GM18951 (cell line): ENCODE data around the gene BZW1.
"Not testable (repeated sequence)": the region's sequence is repeated elsewhere in the genome, so short reads cannot be mapped to it uniquely, and the experiment has no call there.

Source experiments
- POLR2A ChIP-seq: IDR thresholded peaks from 4 replicates; pipeline ENCODE4 v1.6.1; 2011; ENCODE audit warnings: mild to moderate bottlenecking; ENCODE audit not compliant: insufficient read length, insufficient read depth; ENCODE audit errors: extremely low read depth
- in situ Hi-C: fragments of 300-500 bp; cut with MboI; formaldehyde crosslinking; loops from one replicate; pipeline ENCODE4 v1.12.0; 2022; ENCODE audit warnings: low sequenced_read_pairs, mixed read lengths, inconsistent platforms; ENCODE audit not compliant: unreplicated experiment

BZW1 gene

GRCh38 chr2:200800458-200800857 is 11.3 kb upstream of the BZW1 start:
- no peak for TF ChIP-seq POLR2A
- in situ Hi-C loops, result no loop called here

DNA sequence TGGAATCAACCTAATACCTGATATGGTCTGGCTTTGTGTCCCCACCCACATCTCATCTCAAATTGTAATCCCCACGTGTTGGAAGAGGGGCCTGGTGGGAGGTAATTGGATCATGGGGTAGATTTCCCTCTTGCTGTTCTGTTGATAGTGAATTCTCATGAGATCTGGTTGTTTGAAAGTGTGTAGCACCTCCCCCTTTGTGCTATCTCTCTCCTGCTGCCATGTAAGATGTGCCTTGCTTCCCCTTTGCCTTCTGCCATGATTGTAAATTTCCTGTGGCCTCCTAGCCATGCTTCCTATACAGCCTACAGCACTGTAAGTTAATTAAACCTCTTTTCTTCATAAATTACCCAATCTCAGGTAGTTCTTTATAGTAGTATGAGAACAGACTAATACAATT is 10.3 kb upstream of the BZW1 start:
- in situ Hi-C loops, result not testable (repeated sequence)

DNA sequence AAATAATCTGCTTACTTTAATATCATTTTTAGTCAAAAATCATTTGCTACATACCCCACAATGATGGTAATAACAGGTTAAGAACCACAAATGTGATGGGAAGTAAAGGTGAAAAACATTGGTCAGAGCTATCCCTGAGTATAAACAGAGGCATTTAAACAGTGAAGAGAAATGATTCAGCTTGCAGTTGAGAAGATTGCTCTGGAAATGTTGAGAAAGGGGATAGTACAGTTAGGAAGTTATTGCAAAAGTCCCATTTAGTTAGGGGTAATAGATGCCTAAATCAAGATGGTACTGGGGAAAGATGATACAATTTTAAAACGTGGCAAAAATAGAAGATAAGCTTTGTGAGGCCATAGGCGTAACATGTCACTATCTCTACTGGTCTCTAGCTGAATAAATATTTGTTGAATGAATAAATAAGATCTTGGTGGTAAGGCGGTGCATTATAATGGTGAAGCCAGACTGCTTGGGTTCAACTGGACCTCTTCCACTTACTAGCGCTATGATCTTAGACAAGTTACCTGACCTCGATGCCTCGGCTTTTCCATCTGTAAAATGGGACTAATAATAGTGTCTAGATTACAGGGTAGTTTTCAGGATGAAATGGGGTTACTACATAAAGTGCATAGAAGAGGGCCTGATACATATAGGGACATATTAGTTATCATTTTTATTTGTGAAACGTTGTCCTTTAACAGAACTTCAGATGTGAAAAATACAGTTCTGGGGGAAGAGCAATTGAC is 2.0 kb upstream of the BZW1 start:
- in situ Hi-C loops, result no loop called here
- TF ChIP-seq POLR2A, result no peak

GRCh38 chr2:200810252-200810997 is 1.3 kb upstream of the BZW1 start:
- TF ChIP-seq POLR2A, result no peak
- in situ Hi-C loops, result no loop called here

- no peak for TF ChIP-seq POLR2A
- in situ Hi-C loops, result no loop called here
These were observed 745 bp upstream of the BZW1 start for GRCh38 chr2:200810998-200811332.

- TF ChIP-seq POLR2A, result no peak
- in situ Hi-C loops, result no loop called here
These were observed 662 bp downstream of the BZW1 start for GRCh38 chr2:200812122-200813022.

DNA sequence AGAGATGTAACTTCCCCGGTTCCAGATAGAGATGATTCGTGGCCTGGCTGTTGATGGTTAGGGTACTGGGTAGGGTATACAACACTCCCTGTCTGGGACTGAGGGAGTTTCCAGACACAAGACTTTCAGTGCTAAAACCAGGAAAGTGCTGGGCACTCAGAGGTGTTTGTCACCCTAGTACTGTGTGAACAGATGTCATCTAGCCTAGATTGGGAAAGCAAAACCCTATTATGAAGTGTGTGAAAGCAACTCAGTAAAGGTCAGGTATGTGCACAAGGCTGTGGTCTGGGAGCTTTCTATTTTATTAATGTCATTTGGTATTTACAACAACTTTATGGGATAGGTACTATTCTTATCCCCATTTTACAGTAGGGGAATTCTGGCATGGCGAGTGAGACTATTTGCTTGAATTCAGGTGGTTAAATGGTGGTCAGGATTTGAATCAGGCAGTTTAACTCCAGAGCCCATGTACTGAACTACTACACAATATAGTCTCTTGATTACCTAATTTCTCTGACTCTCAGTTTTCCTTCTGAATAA is 2.6 kb downstream of the BZW1 start:
- in situ Hi-C loops, result no loop called here
- TF ChIP-seq POLR2A, result no peak

- in situ Hi-C loops, result no loop called here
- TF ChIP-seq POLR2A, result no peak
These were observed 3.2 kb downstream of the BZW1 start for GRCh38 chr2:200814917-200815316.

DNA sequence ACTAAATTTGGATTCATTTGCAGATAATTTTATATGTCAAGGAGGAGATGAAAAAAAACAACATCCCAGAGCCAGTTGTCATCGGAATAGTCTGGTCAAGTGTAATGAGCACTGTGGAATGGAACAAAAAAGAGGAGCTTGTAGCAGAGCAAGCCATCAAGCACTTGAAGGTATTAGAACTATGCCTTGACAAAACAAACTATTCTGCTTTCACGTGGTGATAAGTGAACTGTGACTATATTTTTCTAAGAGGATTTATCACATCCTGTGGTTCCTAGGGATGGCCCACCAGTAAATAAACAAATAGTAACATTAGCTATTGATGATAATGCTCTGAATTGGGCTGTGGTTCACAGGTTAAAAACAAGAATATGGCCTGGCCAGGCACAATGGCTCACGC is 7.0 kb downstream of the BZW1 start:
- in situ Hi-C loops, result not testable (repeated sequence)

- in situ Hi-C loops, result no loop called here
These were observed 9.0 kb downstream of the BZW1 start for GRCh38 chr2:200820573-200821234.

DNA sequence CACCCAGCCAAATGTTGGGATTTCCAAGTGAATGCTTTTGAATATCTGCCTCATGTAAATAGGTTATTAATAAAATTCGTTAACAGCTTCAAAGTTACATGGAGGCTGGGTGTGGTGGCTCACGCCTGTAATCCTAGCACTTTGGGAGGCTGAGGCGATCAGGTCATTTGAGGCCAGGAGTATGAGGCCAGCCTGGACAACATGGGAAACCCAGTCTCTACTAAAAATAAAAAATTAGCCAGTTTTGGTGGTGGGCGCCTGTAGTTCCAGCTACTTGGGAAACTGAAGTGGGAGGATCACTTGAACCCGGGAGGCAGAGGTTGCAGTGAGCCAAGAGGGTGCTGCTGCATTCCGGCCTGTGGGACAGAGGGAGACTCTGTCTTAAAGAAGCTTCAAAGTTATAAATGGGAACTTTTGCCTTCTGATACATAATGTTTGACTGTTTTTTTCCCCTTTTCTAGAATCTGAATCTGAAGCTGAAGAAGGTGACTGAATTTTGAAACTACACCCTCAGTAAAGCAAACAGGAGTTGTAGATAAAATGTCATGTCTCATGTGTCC is 10.1 kb downstream of the BZW1 start:
- no peak for TF ChIP-seq POLR2A
- in situ Hi-C loops, result no loop called here

More at GRCh38 chr2:200820573-200821234, 9.0 kb downstream of the BZW1 start:
- TF ChIP-seq POLR2A, result no peak

DNA sequence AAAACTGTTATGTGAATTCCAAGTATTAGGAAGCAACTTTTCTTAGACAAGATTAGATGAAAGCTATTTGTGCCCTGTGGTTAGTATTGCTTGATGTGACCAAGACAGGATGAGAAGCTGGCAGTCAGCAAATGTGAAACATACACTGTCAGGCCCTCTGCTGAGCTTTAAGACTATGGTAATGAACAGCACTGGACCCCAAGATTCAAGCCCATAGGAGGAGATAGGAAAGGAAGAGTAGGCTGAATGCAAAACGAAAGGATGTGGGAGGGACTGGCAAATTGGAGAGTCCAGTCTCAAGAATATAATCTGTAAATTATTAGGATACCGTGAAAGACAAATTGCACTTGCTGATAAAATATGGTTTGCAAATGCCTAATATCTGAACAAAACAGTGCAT is 16.4 kb downstream of the BZW1 start:
- in situ Hi-C loops, result no loop called here
- TF ChIP-seq POLR2A, result no peak
